ENCODE results near the gene GNPTAB. TPM values are rescaled to one million over a fixed set of nuclear protein-coding genes. Genes with fewer than 3 reads are reported as not detected.

Gene GNPTAB
- total and polyA plus RNA-seq, 2 of the 13 experiments (the other 11 are each of a cell fraction or from before 2014, with no cell fraction given), result 13.6 to 19.4 TPM

- TF ChIP-seq ZNF503 (CRISPR knock-in tag; IDR thresholded peaks at IDR 0.05) (no peak), ZBTB14 (CRISPR knock-in tag; IDR thresholded peaks at IDR 0.05) (no peak), YY1 (IDR thresholded peaks at IDR 0.05; ENCODE audit: insufficient read depth, insufficient replicate concordance, low read depth, low read length) (no peak), ZNF367 (CRISPR knock-in tag; IDR thresholded peaks at IDR 0.05; ENCODE audit: borderline replicate concordance) (no peak), HINFP (CRISPR knock-in tag; IDR thresholded peaks at IDR 0.05; ENCODE audit: low read depth) (no peak), ZNF512B (CRISPR knock-in tag; IDR thresholded peaks at IDR 0.05; ENCODE audit: borderline replicate concordance) (no peak), SALL1 (CRISPR knock-in tag; IDR thresholded peaks at IDR 0.05) (peak; percentile 26; the same call in 1 of the 2 replicates), ZNF746 (CRISPR knock-in tag; IDR thresholded peaks at IDR 0.05) (no peak), ARID3A (IDR thresholded peaks at IDR 0.05; ENCODE audit: low read depth, low read length) (0 out of 2 replicates have a peak, but pooled peaks have one; percentile 49), MXI1 (IDR thresholded peaks at IDR 0.05; ENCODE audit: borderline replicate concordance, low read depth, low read length) (peak; percentile 39; the same call in 1 of the 3 replicates), RBFOX2 (IDR thresholded peaks at IDR 0.05; ENCODE audit: low read depth, low read length) (peak; percentile 62; the same call in 1 of the 2 replicates), ZXDC (CRISPR knock-in tag; IDR thresholded peaks at IDR 0.05) (0 out of 2 replicates have a peak, but pooled peaks have one; percentile 36), ZNF572 (CRISPR knock-in tag; IDR thresholded peaks at IDR 0.05) (no peak), PHF8 (CRISPR knock-in tag; IDR thresholded peaks at IDR 0.05) (peak; percentile 61; the same call in 1 of the 2 replicates)
These were observed at the start of gene GNPTAB (continued) for GRCh38 chr12:101830367-101831325.
